NCI-H2107 treated with DMSO at 0.1 percent for 48 hours (cell line): ENCODE data around the gene UAP1L1.

Experiments used
- DNase-seq: peaks from one replicate; lab custom pipeline; 2025; ENCODE audit not compliant: unreplicated experiment; lab: John Stamatoyannopoulos, UW

Gene UAP1L1

GRCh38 chr9:137129456-137130175 lies 52.3 kb downstream of the UAP1L1 start:
- peak; percentile 85 for DNase-seq

GRCh38 chr9:137130176-137130755 lies 52.9 kb downstream of the UAP1L1 start:
- DNase-seq: no peak
